HG03439 (cell line): ENCODE data around the gene RGS16.
A peak's percentile ranks its signal among the peaks of the same experiment; 100 is the strongest.
"Not testable (repeated sequence)": the region's sequence is repeated elsewhere in the genome, so short reads cannot be mapped to it uniquely, and the experiment has no call there.

Experiments used
- ATAC-seq: cut with Tn5 transposase; IDR thresholded peaks from one replicate; pipeline ENCODE4 v1.9.1; 2021; ENCODE audit warnings: mild to moderate bottlenecking, moderate library complexity; ENCODE audit not compliant: unreplicated experiment

RGS16 gene

GRCh38 chr1:182604175-182605164 is at the start of gene RGS16:
RGS16 (minus strand) TSS chr1:182604389; CDS start chr1:182604259, 130 bp downstream.
- peak; percentile 86 for ATAC-seq

- no peak for ATAC-seq
These were observed 49.8 kb upstream of the RGS16 start for GRCh38 chr1:182653986-182654385.

- ATAC-seq = no peak
These were observed 48.7 kb upstream of the RGS16 start for GRCh38 chr1:182652933-182653332.

GRCh38 chr1:182651339-182651724 is 47.1 kb upstream of the RGS16 start:
- no peak for ATAC-seq

- ATAC-seq = no peak
These were observed 46.6 kb upstream of the RGS16 start for GRCh38 chr1:182650678-182651338.

- no peak for ATAC-seq
These were observed 44.9 kb upstream of the RGS16 start for GRCh38 chr1:182649041-182649440.

GRCh38 chr1:182646739-182647138 is 42.5 kb upstream of the RGS16 start:
- no peak for ATAC-seq

GRCh38 chr1:182644886-182645285 is 40.7 kb upstream of the RGS16 start:
- ATAC-seq = no peak

GRCh38 chr1:182643699-182644098 is 39.5 kb upstream of the RGS16 start:
- peak; percentile 61 for ATAC-seq

- ATAC-seq = no peak
These were observed 38.3 kb upstream of the RGS16 start for GRCh38 chr1:182642461-182642860.

GRCh38 chr1:182641561-182641960 is 37.4 kb upstream of the RGS16 start:
- ATAC-seq = no peak

GRCh38 chr1:182639330-182639729 is 35.1 kb upstream of the RGS16 start:
- no peak for ATAC-seq

GRCh38 chr1:182637769-182638168 is 33.6 kb upstream of the RGS16 start:
- no peak for ATAC-seq

- ATAC-seq = no peak
These were observed 31.7 kb upstream of the RGS16 start for GRCh38 chr1:182635871-182636270.

- no peak for ATAC-seq
These were observed 30.3 kb upstream of the RGS16 start for GRCh38 chr1:182634306-182635072.

- no peak for ATAC-seq
These were observed 29.6 kb upstream of the RGS16 start for GRCh38 chr1:182633657-182634281.

GRCh38 chr1:182633031-182633430 is 28.8 kb upstream of the RGS16 start:
- ATAC-seq = no peak

- ATAC-seq = not testable (repeated sequence)
These were observed 28.3 kb upstream of the RGS16 start for GRCh38 chr1:182632441-182632857.

- ATAC-seq = no peak
These were observed 27.8 kb upstream of the RGS16 start for GRCh38 chr1:182631954-182632353.

GRCh38 chr1:182631053-182631677 is 27.0 kb upstream of the RGS16 start:
- ATAC-seq = no peak
